Activated CD4-positive, alpha-beta T cell treated with anti-CD3 and anti-CD28 coated beads, Interleukin-2, amount 50 U/mL, for 1 hour (primary cell): ENCODE results near the gene CDC16.

ENCODE experiments used
- DNase-seq: peaks from one replicate; pipeline ENCODE4 v3.0.0-alpha.2; 2020

The CDC16 gene

GRCh38 chr13:114266241-114266640, 31.5 kb downstream of the CDC16 start:
- DNase-seq = no peak

GRCh38 chr13:114268344-114269280, 33.9 kb downstream of the CDC16 start:
- no peak for DNase-seq

GRCh38 chr13:114269281-114269770, 34.6 kb downstream of the CDC16 start:
- DNase-seq = no peak

GRCh38 chr13:114272977-114273376, 38.3 kb downstream of the CDC16 start:
- no peak for DNase-seq

- no peak for DNase-seq
Observed at GRCh38 chr13:114275304-114275703, 40.6 kb downstream of the CDC16 start.

- no peak for DNase-seq
Observed at GRCh38 chr13:114279146-114279545, 44.4 kb downstream of the CDC16 start.

- DNase-seq = no peak
Observed at GRCh38 chr13:114279758-114280355, 45.2 kb downstream of the CDC16 start.

GRCh38 chr13:114281351-114282040, 46.8 kb downstream of the CDC16 start, which contains the start of gene UPF3A:
Gene UPF3A (plus strand): TSS chr13:114281601. CDS start chr13:114281640, 39 bp downstream.
- DNase-seq = peak; percentile 84

- peak; percentile 66 for DNase-seq
Observed at GRCh38 chr13:114282041-114282670, 47.5 kb downstream of the CDC16 start.

- DNase-seq = no peak
Observed at GRCh38 chr13:114283576-114283975, 48.9 kb downstream of the CDC16 start.

GRCh38 chr13:114284680-114285079, 50.0 kb downstream of the CDC16 start:
- no peak for DNase-seq

- DNase-seq = no peak
Observed at GRCh38 chr13:114285166-114285808, 50.6 kb downstream of the CDC16 start.

- no peak for DNase-seq
Observed at GRCh38 chr13:114286808-114287207, 52.1 kb downstream of the CDC16 start.

- DNase-seq = no peak
Observed at GRCh38 chr13:114288157-114288591, 53.5 kb downstream of the CDC16 start.

GRCh38 chr13:114296448-114296847, 61.8 kb downstream of the CDC16 start:
- no peak for DNase-seq

- no peak for DNase-seq
Observed at GRCh38 chr13:114296902-114297301, 62.2 kb downstream of the CDC16 start.

GRCh38 chr13:114298866-114299265, 64.2 kb downstream of the CDC16 start:
- no peak for DNase-seq

- DNase-seq = no peak
Observed at GRCh38 chr13:114299604-114300305, 65.1 kb downstream of the CDC16 start.

- DNase-seq = no peak
Observed at GRCh38 chr13:114303700-114304327, 69.1 kb downstream of the CDC16 start.

- no peak for DNase-seq
Observed at GRCh38 chr13:114304346-114305034, 69.8 kb downstream of the CDC16 start.
